Stimulated activated CD8-positive, alpha-beta memory T cell treated with anti-CD3 and anti-CD28 coated beads, Interleukin-4, amount 100 ng/mL, for 4 hours (primary cell): ENCODE results near the gene TMEM217.

Experiments used
- DNase-seq, 2 donors: peaks; one replicate each; pipeline ENCODE4 v3.0.0-alpha.2; 2020; ENCODE audit warnings: low read depth in 2 of 2, low spot score in 1 of 2

The TMEM217 gene

GRCh38 chr6:37244430-37245310 lies 13.3 kb downstream of the TMEM217 start:
- DNase-seq, result no peak

GRCh38 chr6:37243816-37244370 lies 14.1 kb downstream of the TMEM217 start:
- DNase-seq, result no peak

GRCh38 chr6:37243131-37243815 lies 14.7 kb downstream of the TMEM217 start:
- no peak for DNase-seq

GRCh38 chr6:37242429-37243052 lies 15.4 kb downstream of the TMEM217 start:
- no peak for DNase-seq

GRCh38 chr6:37241775-37242428 lies 16.0 kb downstream of the TMEM217 start:
- no peak for DNase-seq

- DNase-seq, result no peak
Observed at GRCh38 chr6:37241131-37241530, 16.8 kb downstream of the TMEM217 start.

GRCh38 chr6:37239950-37240713 lies 17.8 kb downstream of the TMEM217 start:
- DNase-seq, result peak; percentile 38 to 59

- DNase-seq, result no peak
Observed at GRCh38 chr6:37239526-37239925, 18.4 kb downstream of the TMEM217 start.

- DNase-seq, result no peak
Observed at GRCh38 chr6:37238381-37238780, 19.6 kb downstream of the TMEM217 start.

- DNase-seq, result no peak
Observed at GRCh38 chr6:37237789-37238188, 20.2 kb downstream of the TMEM217 start.

- DNase-seq, result no peak
Observed at GRCh38 chr6:37236921-37237320, 21.0 kb downstream of the TMEM217 start.

- no peak for DNase-seq
Observed at GRCh38 chr6:37233541-37233940, 24.4 kb downstream of the TMEM217 start.

- DNase-seq, result no peak
Observed at GRCh38 chr6:37232430-37233017, 25.4 kb downstream of the TMEM217 start.

GRCh38 chr6:37230104-37230503 lies 27.8 kb downstream of the TMEM217 start:
- no peak for DNase-seq

- no peak for DNase-seq
Observed at GRCh38 chr6:37225350-37226169, 32.4 kb downstream of the TMEM217 start.

- DNase-seq, result no peak
Observed at GRCh38 chr6:37222992-37223391, 35.0 kb downstream of the TMEM217 start.

- peak in 1 of 2 donors; percentile 30 for DNase-seq
Observed at GRCh38 chr6:37222125-37222967, 35.6 kb downstream of the TMEM217 start.

- no peak for DNase-seq
Observed at GRCh38 chr6:37221585-37222124, 36.3 kb downstream of the TMEM217 start.
